ENCODE measurements around the gene CD200R1.

DNA sequence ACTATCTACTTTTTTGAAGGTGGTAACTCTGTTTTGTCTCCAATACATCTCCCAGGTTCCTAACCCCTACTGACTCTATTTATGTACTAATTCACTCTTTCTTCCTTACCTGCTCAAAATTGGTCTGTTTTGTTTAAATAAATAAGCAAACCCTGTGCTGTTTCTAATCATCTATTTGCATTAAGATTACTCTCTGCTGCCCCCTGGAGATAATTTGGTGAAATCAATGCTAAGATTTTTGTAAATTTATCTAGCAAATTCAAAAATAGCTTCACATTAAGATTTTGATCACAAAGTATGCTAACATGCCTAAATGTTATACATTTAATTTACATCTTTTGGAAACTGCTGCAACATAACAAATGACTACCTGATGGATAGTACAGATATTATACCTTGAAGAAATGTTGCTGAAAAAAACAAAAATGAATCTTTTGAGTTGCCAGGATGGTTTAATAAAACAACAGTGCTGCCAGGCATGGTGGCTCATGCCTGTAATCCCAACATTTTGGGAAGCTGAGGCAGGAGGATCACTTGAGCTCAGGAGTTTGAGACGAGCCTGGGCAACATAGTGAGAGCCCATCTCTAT is 4.4 kb upstream of the CD200R1 start:
- no peak for TF ChIP-seq ELK1 (CRISPR knock-in tag; IDR thresholded peaks at IDR 0.05)
- no peak for TF ChIP-seq FOXA1 (IDR thresholded peaks at IDR 0.05; ENCODE audit: borderline replicate concordance)

All from K562 (cell line).